HL-60 (cell line): ENCODE results near the gene NOP9.

Experiments
- POLR2AphosphoS5 ChIP-seq: IDR thresholded peaks from 2 replicates; pipeline ENCODE4 v1.6.1; 2012; ENCODE audit warnings: low read depth
- TF ChIP-seq, protein P1 (sequence below): IDR thresholded peaks from one replicate; pipeline ENCODE4 v1.5.1; 2011; ENCODE audit warnings: low read length, control low read depth, inconsistent platforms; ENCODE audit not compliant: insufficient read depth
- TF ChIP-seq, protein P2 (sequence below): IDR thresholded peaks from 2 replicates; pipeline ENCODE4 v1.6.1; 2012; ENCODE audit warnings: low read depth; ENCODE audit not compliant: insufficient replicate concordance

DNA sequence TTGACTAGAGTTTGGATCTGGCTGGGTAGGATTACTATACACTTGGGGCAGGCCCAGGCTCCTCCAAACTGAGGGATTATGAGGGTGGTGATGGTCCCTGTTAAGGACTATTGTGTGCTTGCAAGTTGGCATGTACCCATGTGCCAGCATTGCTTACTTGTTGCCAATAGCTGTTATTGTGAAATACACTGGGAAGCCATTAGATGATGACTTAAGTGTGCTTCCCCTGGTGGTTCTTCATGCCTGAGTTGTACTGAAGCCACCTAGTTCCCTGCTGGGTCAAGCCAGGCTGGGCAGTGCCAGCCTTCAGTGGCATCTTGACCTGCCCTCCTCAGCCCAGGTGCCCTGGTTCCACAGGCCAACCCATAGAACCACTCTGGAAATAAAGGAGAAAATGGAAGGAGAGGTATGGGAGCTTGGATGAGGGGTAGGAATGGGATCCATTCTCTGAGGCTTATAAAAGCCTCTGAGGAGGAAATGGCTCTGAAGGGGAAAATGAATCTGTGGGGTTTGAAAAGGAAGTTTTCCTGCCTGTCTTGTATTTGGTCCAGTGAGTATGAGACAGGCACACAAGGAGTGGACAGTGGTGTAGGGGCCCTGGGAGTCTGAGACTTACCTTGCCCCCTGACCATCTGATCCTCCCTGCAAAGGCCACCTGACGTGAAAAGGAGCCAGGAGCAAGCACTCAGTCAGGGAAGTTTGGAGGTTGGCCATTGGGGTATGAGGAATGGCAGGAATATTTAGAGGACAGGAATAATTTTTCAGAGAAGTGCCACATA, 12.4 kb downstream of the NOP9 start:
- TF ChIP-seq, protein P1, sequence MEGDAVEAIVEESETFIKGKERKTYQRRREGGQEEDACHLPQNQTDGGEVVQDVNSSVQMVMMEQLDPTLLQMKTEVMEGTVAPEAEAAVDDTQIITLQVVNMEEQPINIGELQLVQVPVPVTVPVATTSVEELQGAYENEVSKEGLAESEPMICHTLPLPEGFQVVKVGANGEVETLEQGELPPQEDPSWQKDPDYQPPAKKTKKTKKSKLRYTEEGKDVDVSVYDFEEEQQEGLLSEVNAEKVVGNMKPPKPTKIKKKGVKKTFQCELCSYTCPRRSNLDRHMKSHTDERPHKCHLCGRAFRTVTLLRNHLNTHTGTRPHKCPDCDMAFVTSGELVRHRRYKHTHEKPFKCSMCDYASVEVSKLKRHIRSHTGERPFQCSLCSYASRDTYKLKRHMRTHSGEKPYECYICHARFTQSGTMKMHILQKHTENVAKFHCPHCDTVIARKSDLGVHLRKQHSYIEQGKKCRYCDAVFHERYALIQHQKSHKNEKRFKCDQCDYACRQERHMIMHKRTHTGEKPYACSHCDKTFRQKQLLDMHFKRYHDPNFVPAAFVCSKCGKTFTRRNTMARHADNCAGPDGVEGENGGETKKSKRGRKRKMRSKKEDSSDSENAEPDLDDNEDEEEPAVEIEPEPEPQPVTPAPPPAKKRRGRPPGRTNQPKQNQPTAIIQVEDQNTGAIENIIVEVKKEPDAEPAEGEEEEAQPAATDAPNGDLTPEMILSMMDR = no peak
- TF ChIP-seq, protein P2, sequence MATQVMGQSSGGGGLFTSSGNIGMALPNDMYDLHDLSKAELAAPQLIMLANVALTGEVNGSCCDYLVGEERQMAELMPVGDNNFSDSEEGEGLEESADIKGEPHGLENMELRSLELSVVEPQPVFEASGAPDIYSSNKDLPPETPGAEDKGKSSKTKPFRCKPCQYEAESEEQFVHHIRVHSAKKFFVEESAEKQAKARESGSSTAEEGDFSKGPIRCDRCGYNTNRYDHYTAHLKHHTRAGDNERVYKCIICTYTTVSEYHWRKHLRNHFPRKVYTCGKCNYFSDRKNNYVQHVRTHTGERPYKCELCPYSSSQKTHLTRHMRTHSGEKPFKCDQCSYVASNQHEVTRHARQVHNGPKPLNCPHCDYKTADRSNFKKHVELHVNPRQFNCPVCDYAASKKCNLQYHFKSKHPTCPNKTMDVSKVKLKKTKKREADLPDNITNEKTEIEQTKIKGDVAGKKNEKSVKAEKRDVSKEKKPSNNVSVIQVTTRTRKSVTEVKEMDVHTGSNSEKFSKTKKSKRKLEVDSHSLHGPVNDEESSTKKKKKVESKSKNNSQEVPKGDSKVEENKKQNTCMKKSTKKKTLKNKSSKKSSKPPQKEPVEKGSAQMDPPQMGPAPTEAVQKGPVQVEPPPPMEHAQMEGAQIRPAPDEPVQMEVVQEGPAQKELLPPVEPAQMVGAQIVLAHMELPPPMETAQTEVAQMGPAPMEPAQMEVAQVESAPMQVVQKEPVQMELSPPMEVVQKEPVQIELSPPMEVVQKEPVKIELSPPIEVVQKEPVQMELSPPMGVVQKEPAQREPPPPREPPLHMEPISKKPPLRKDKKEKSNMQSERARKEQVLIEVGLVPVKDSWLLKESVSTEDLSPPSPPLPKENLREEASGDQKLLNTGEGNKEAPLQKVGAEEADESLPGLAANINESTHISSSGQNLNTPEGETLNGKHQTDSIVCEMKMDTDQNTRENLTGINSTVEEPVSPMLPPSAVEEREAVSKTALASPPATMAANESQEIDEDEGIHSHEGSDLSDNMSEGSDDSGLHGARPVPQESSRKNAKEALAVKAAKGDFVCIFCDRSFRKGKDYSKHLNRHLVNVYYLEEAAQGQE = no peak
- TF ChIP-seq POLR2AphosphoS5 = no peak; the same call in 1 of the 2 replicates
